PC-3 (cell line): ENCODE measurements around the gene PTPRH.

ENCODE experiments used
- EZH2 ChIP-seq: fragments of 300-600 bp; sonication (generic); IDR thresholded peaks from one replicate; pipeline ENCODE4 v1.6.1; 2017; ENCODE audit warnings: antibody characterized with exemption, mild to moderate bottlenecking, low read length; ENCODE audit not compliant: unreplicated experiment
- EZH2phosphoT487 ChIP-seq: fragments of 300-600 bp; sonication (generic); IDR thresholded peaks from 2 replicates; pipeline ENCODE4 v1.6.1; 2018; ENCODE audit warnings: mild to moderate bottlenecking, antibody characterized with exemption, low read length, borderline replicate concordance
- TF ChIP-seq, protein P1 (sequence below): fragments of 300-600 bp; sonication (generic); conservative IDR thresholded peaks from 2 replicates; pipeline ENCODE4 v1.5.1; 2017; ENCODE audit warnings: antibody characterized with exemption, low read depth, mild to moderate bottlenecking, low read length

- TF ChIP-seq EZH2 (no peak), EZH2phosphoT487 (no peak)
- TF ChIP-seq, protein P1, sequence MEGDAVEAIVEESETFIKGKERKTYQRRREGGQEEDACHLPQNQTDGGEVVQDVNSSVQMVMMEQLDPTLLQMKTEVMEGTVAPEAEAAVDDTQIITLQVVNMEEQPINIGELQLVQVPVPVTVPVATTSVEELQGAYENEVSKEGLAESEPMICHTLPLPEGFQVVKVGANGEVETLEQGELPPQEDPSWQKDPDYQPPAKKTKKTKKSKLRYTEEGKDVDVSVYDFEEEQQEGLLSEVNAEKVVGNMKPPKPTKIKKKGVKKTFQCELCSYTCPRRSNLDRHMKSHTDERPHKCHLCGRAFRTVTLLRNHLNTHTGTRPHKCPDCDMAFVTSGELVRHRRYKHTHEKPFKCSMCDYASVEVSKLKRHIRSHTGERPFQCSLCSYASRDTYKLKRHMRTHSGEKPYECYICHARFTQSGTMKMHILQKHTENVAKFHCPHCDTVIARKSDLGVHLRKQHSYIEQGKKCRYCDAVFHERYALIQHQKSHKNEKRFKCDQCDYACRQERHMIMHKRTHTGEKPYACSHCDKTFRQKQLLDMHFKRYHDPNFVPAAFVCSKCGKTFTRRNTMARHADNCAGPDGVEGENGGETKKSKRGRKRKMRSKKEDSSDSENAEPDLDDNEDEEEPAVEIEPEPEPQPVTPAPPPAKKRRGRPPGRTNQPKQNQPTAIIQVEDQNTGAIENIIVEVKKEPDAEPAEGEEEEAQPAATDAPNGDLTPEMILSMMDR, result no peak
These were observed 17.5 kb upstream of the PTPRH start for GRCh38 chr19:55226788-55227187.
